Measurements from ENCODE around the gene HSP90B1.
A peak's percentile ranks its signal among the peaks of the same experiment; 100 is the strongest.

The HSP90B1 gene

GRCh38 chr12:103957865-103958388, 27.7 kb downstream of the HSP90B1 start:
- no peaks in the 10 kb centered on the region for H3K27me3 ChIP-seq (ENCODE audit: control insufficient read depth, low read length)
- peaks cover 27% of the 10 kb centered on the region for H3K36me3 ChIP-seq (ENCODE audit: control insufficient read depth, low read length)
- H3K79me2 ChIP-seq (ENCODE audit: control insufficient read depth, low read length) = peaks cover 43% of the 10 kb centered on the region
- H4K20me1 ChIP-seq (ENCODE audit: control insufficient read depth, insufficient read depth, low read depth, low read length) = no peaks in the 10 kb centered on the region
- TF ChIP-seq EZH2phosphoT487 (IDR thresholded peaks at IDR 0.05; ENCODE audit: borderline replicate concordance, low read length) = no peak
- no peak for TF ChIP-seq CTCF (IDR thresholded peaks at IDR 0.05; ENCODE audit: low read depth, low read length, poor library complexity, severe bottlenecking)
- peak overlapping the region; percentile 91 for H3K4me3 ChIP-seq (ENCODE audit: low read length)
- peak overlapping the region; percentile 83 for H3K27ac ChIP-seq (ENCODE audit: low read depth, low read length)
- H3K9me2 ChIP-seq (replicated peaks; ENCODE audit: control insufficient read depth, low read length) = no peaks in the 10 kb centered on the region
- peaks cover 34% of the 10 kb centered on the region for H3K4me1 ChIP-seq (ENCODE audit: control insufficient read depth, low read length)
- H3K4me2 ChIP-seq (ENCODE audit: low read length) = peak overlapping the region; percentile 92
- H3F3A ChIP-seq (ENCODE audit: control insufficient read depth, insufficient read depth) = peaks cover 42% of the 10 kb centered on the region
- H3K9me3 ChIP-seq (ENCODE audit: control insufficient read depth, insufficient read depth, low read length) = no peaks in the 10 kb centered on the region

- Histone ChIP-seq H3K4me3 (ENCODE audit: low read length) (0 out of 2 replicates have a peak overlapping the region, but pooled peaks have one; percentile 32), H3K9me2 (replicated peaks; ENCODE audit: control insufficient read depth, low read length) (no peaks in the 10 kb centered on the region), H3K36me3 (ENCODE audit: control insufficient read depth, low read length) (peaks cover 24% of the 10 kb centered on the region), H3K9me3 (ENCODE audit: control insufficient read depth, insufficient read depth, low read length) (no peaks in the 10 kb centered on the region), H3K27me3 (ENCODE audit: control insufficient read depth, low read length) (no peaks in the 10 kb centered on the region), H4K20me1 (ENCODE audit: control insufficient read depth, insufficient read depth, low read depth, low read length) (no peaks in the 10 kb centered on the region), H3K4me1 (ENCODE audit: control insufficient read depth, low read length) (peaks cover 40% of the 10 kb centered on the region), H3K27ac (ENCODE audit: low read depth, low read length) (no peak overlapping the region), H3K79me2 (ENCODE audit: control insufficient read depth, low read length) (peaks cover 42% of the 10 kb centered on the region), H3F3A (ENCODE audit: control insufficient read depth, insufficient read depth) (peaks cover 35% of the 10 kb centered on the region), H3K4me2 (ENCODE audit: low read length) (peak overlapping the region; percentile 43)
- no peak for TF ChIP-seq CTCF (IDR thresholded peaks at IDR 0.05; ENCODE audit: low read depth, low read length, poor library complexity, severe bottlenecking)
- no peak for TF ChIP-seq EZH2phosphoT487 (IDR thresholded peaks at IDR 0.05; ENCODE audit: borderline replicate concordance, low read length)
Observed at GRCh38 chr12:103958621-103959020, 28.4 kb downstream of the HSP90B1 start.

- TF ChIP-seq EZH2phosphoT487 (IDR thresholded peaks at IDR 0.05; ENCODE audit: borderline replicate concordance, low read length) = no peak
Observed at GRCh38 chr12:103960616-103961227, 30.5 kb downstream of the HSP90B1 start.

GRCh38 chr12:103962493-103962892, 32.3 kb downstream of the HSP90B1 start:
- H3K4me2 ChIP-seq (ENCODE audit: low read length) = no peak overlapping the region
- no peak for TF ChIP-seq CTCF (IDR thresholded peaks at IDR 0.05; ENCODE audit: low read depth, low read length, poor library complexity, severe bottlenecking)
- no peak for TF ChIP-seq EZH2phosphoT487 (IDR thresholded peaks at IDR 0.05; ENCODE audit: borderline replicate concordance, low read length)
- H3K4me1 ChIP-seq (ENCODE audit: control insufficient read depth, low read length) = peaks cover 36% of the 10 kb centered on the region
- H4K20me1 ChIP-seq (ENCODE audit: control insufficient read depth, insufficient read depth, low read depth, low read length) = no peaks in the 10 kb centered on the region
- no peaks in the 10 kb centered on the region for H3K9me3 ChIP-seq (ENCODE audit: control insufficient read depth, insufficient read depth, low read length)
- no peaks in the 10 kb centered on the region for H3K9me2 ChIP-seq (replicated peaks; ENCODE audit: control insufficient read depth, low read length)
- no peaks in the 10 kb centered on the region for H3K27me3 ChIP-seq (ENCODE audit: control insufficient read depth, low read length)
- no peak overlapping the region for H3K27ac ChIP-seq (ENCODE audit: low read depth, low read length)
- H3K36me3 ChIP-seq (ENCODE audit: control insufficient read depth, low read length) = peaks cover 23% of the 10 kb centered on the region
- peaks cover 23% of the 10 kb centered on the region for H3F3A ChIP-seq (ENCODE audit: control insufficient read depth, insufficient read depth)
- H3K79me2 ChIP-seq (ENCODE audit: control insufficient read depth, low read length) = peaks cover 43% of the 10 kb centered on the region
- no peak overlapping the region for H3K4me3 ChIP-seq (ENCODE audit: low read length)

More at GRCh38 chr12:103960616-103961227, 30.5 kb downstream of the HSP90B1 start:
- H3F3A ChIP-seq (ENCODE audit: control insufficient read depth, insufficient read depth) = peaks cover 24% of the 10 kb centered on the region
- H4K20me1 ChIP-seq (ENCODE audit: control insufficient read depth, insufficient read depth, low read depth, low read length) = no peaks in the 10 kb centered on the region
- H3K4me1 ChIP-seq (ENCODE audit: control insufficient read depth, low read length) = peaks cover 35% of the 10 kb centered on the region
- H3K4me2 ChIP-seq (ENCODE audit: low read length) = no peak overlapping the region
- no peaks in the 10 kb centered on the region for H3K9me3 ChIP-seq (ENCODE audit: control insufficient read depth, insufficient read depth, low read length)
- H3K4me3 ChIP-seq (ENCODE audit: low read length) = no peak overlapping the region
- H3K79me2 ChIP-seq (ENCODE audit: control insufficient read depth, low read length) = peaks cover 41% of the 10 kb centered on the region
- H3K27me3 ChIP-seq (ENCODE audit: control insufficient read depth, low read length) = no peaks in the 10 kb centered on the region
- H3K36me3 ChIP-seq (ENCODE audit: control insufficient read depth, low read length) = peaks cover 21% of the 10 kb centered on the region
- no peak overlapping the region for H3K27ac ChIP-seq (ENCODE audit: low read depth, low read length)
- H3K9me2 ChIP-seq (replicated peaks; ENCODE audit: control insufficient read depth, low read length) = no peaks in the 10 kb centered on the region

Measured in DOHH2 (cell line).